GM06990 (cell line): ENCODE measurements around the gene ANOS1.

Experiments used
- DNase-seq: peaks from one replicate; pipeline ENCODE4 v3.0.0-alpha.2; 2011; ENCODE audit not compliant: insufficient read length; ENCODE audit errors: extremely low read depth
- H3K27me3 ChIP-seq: replicated peaks from 2 replicates; pipeline ENCODE4 v1.6.0; 2011; ENCODE audit warnings: low read length; ENCODE audit not compliant: control insufficient read depth, insufficient read depth
- H3K36me3 ChIP-seq: 2 replicates; pipeline ENCODE4 v1.5.1; 2011; ENCODE audit warnings: low read length; ENCODE audit not compliant: control insufficient read depth, insufficient read depth
- H3K4me3 ChIP-seq: replicated peaks from 2 replicates; pipeline ENCODE4 v1.5.1; 2011; ENCODE audit warnings: low read depth, mild to moderate bottlenecking, control low read depth, low read length
- CTCF ChIP-seq: IDR thresholded peaks from 2 replicates; pipeline ENCODE4 v1.5.1; 2011; ENCODE audit warnings: low read length, control low read depth, mild to moderate bottlenecking, inconsistent platforms; ENCODE audit not compliant: insufficient read depth, poor library complexity, severe bottlenecking

ANOS1 gene

GRCh38 chrX:8737883-8738282, 5.9 kb upstream of the ANOS1 start:
- H3K4me3 ChIP-seq = no peak overlapping the region
- H3K36me3 ChIP-seq = no peaks in the 10 kb centered on the region
- DNase-seq = no peak
- H3K27me3 ChIP-seq = no peaks in the 10 kb centered on the region
- no peak for TF ChIP-seq CTCF

DNA sequence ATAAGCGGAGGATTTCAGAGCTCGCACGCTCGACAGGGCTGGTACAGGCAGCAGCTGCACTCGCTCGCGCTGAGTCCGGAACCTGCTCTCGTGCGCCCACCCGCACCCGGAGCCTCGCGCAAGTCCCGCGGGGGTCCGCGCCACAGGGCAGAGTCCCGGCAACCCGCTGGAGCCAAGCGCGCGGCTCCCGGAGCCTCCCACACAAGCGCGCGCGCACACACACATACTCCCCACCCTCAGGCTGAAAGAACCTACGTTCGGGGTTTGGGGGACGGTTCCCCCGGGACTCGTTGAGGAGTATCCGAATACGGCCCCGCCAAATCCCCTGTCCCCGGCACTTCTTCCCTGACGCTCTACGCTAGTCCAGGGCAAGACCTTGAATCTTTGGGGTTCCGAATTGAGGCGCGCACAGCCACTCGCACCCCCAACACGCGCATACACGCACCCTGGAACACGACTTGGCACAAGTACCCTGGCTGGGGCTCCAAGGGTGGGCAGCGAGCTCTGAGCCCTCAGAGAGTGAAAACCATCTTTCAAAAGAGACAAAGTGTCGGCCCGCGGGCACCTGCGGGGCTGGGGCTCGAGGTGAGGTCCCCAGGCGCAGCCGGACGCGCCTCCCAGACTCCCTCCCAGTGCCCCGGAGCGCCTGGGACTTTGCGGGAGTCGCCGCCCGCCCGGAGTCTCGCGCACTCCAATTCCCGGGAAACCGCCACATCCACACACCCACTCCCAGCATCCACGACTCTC, 952 bp downstream of the ANOS1 start:
- Histone ChIP-seq H3K27me3 (no peaks in the 10 kb centered on the region), H3K4me3 (no peak overlapping the region), H3K36me3 (no peaks in the 10 kb centered on the region)
- no peak for DNase-seq
- no peak for TF ChIP-seq CTCF

DNA sequence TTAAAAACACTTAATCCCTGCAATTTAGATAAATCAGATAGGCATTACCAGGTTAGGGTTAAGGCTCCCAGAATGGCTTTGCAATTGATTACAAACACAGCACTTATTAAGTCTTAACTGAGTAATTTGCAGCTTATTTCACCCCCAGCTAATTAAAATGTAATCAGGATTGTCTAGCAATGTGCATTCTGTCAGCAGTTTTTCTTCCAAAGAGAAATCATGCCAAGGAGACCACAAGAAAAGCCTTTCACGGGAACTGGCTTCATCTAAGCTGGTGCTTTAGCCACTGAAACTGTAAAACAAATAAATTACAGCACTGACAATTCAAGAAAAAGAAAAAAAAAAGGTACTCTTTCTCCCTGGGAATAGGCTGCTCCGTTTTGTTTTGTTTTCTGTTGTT, 2.1 kb downstream of the ANOS1 start:
- no peaks in the 10 kb centered on the region for H3K27me3 ChIP-seq
- TF ChIP-seq CTCF = no peak
- H3K4me3 ChIP-seq = no peak overlapping the region
- H3K36me3 ChIP-seq = no peaks in the 10 kb centered on the region
- DNase-seq = no peak

GRCh38 chrX:8728932-8729535, 2.9 kb downstream of the ANOS1 start:
- no peak overlapping the region for H3K4me3 ChIP-seq
- no peak for DNase-seq
- no peak for TF ChIP-seq CTCF

GRCh38 chrX:8726031-8726652, 5.8 kb downstream of the ANOS1 start:
- no peak for TF ChIP-seq CTCF
- DNase-seq = no peak
- H3K4me3 ChIP-seq = no peak overlapping the region
- no peaks in the 10 kb centered on the region for H3K36me3 ChIP-seq
- H3K27me3 ChIP-seq = no peaks in the 10 kb centered on the region

More at GRCh38 chrX:8728932-8729535, 2.9 kb downstream of the ANOS1 start:
- Histone ChIP-seq H3K36me3 (no peaks in the 10 kb centered on the region), H3K27me3 (no peaks in the 10 kb centered on the region)
